Activated CD4-positive, alpha-beta T cell treated with anti-CD3 and anti-CD28 coated beads, Interleukin-2, amount 10 ng/mL, durations not matched to agents 7 days and 5 days (primary cell): ENCODE data around the gene SF3B6. TPM values are rescaled to one million over a fixed set of nuclear protein-coding genes. Genes with fewer than 3 reads are reported as not detected.

Experiments
- CTCF ChIA-PET: fragments of 350-600 bp; sonication (Branson Sonifier 250); formaldehyde crosslinking; loops from one replicate; lab custom pipeline; 2021; ENCODE audit warnings: antibody characterized with exemption; lab: Charles Lee
- POLR2A ChIA-PET: fragments of 350-600 bp; sonication (Branson Sonifier 250); formaldehyde crosslinking; loops from one replicate; lab custom pipeline; 2021; ENCODE audit warnings: antibody characterized with exemption; lab: Charles Lee
- DNase-seq: peaks from one replicate; pipeline ENCODE4 v3.0.0-alpha.2; 2020
- H3K27ac Mint-ChIP-seq: one replicate; pipeline ENCODE4 v1.8.0; 2021; ENCODE audit warnings: mild to moderate bottlenecking, moderate library complexity, mixed read lengths
- H3K27me3 Mint-ChIP-seq: one replicate; pipeline ENCODE4 v1.8.0; 2021; ENCODE audit warnings: mixed read lengths
- H3K36me3 Mint-ChIP-seq: one replicate; pipeline ENCODE4 v1.8.0; 2021; ENCODE audit warnings: low read depth, mixed read lengths
- H3K4me1 Mint-ChIP-seq: one replicate; pipeline ENCODE4 v1.8.0; 2021; ENCODE audit warnings: mixed read lengths
- H3K4me3 Mint-ChIP-seq: one replicate; pipeline ENCODE4 v1.8.0; 2021; ENCODE audit warnings: mild to moderate bottlenecking, moderate library complexity, mixed read lengths
- H3K9me3 Mint-ChIP-seq: one replicate; pipeline ENCODE4 v1.8.0; 2021; ENCODE audit warnings: mixed read lengths
- total RNA-seq, 2 experiments: library from RNA; stranded (reverse); gene quantifications; one replicate each; pipeline ENCODE4 v1.2.3, GENCODE V29; 2021

The SF3B6 gene
- total RNA-seq, 2 experiments from 2014 or later: 82.3 to 88.5 TPM

DNA sequence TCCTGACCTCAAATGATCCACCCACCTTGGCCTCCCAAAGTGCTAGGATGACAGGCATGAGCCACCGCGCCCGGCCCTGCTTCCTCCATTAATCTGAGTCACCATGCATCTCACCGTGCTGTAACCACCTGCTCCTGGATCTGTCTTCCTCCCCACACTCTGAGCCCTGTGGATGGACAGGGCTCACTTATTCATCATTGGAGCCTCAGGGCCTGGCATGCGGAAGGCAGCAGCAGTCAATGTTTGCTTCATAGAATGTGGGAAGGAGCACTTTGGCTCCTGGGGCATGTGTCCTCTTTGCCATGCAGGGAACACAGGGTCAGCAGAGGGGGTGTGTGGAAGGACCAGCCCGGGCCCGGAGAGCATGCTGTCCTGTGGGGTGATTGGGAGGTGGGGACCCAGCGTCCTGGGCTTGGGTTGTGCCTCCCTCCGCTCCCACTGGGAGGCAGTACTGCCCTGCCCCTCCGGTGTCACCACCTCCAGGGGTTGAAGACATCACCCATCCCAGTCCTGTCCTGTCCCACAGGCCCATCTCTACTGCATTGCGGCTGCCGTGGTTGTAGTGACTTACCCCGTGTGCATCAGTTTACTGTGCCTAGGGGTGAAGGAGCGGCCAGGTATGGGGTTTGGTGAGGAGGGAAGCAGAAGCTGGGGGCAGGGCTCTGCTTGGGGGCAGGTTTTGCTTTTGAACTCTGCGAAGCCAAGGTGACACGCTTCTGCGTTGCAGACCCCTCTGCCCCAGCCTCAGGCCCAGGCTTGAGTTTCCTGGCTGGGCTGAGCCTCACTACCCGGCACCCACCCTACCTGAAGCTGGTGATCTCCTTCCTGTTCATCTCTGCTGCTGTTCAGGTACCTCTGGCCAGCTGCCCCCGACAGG is 54.8 kb downstream of the SF3B6 start:
- no peaks in the 10 kb centered on the region for H3K9me3 Mint-ChIP-seq
- CTCF ChIA-PET: interaction anchor here (0.6 to 1.3 kb wide), 4 partner anchors 10 to 576 kb away, joined by 3 to 4 read pairs (median 4); partner anchors contain the start of gene ATAD2B
- DNase-seq: peak; percentile 21
- H3K4me1 Mint-ChIP-seq: no peaks in the 10 kb centered on the region
- POLR2A ChIA-PET: no interaction called here
- peak overlapping the region; percentile 9 for H3K27ac Mint-ChIP-seq
- H3K27me3 Mint-ChIP-seq: no peaks in the 10 kb centered on the region
- H3K36me3 Mint-ChIP-seq: peaks cover 2% of the 10 kb centered on the region
- no peak overlapping the region for H3K4me3 Mint-ChIP-seq

GRCh38 chr2:24020244-24020643 is 55.9 kb downstream of the SF3B6 start:
- no peaks in the 10 kb centered on the region for H3K36me3 Mint-ChIP-seq
- ChIA-PET POLR2A (no interaction called here), CTCF (interaction anchor here (1.4 kb wide), 1 partner anchor 9 kb away, joined by 3 read pairs; no protein-coding TSS in a partner anchor)
- no peaks in the 10 kb centered on the region for H3K27me3 Mint-ChIP-seq
- H3K9me3 Mint-ChIP-seq: no peaks in the 10 kb centered on the region
- H3K4me3 Mint-ChIP-seq: no peak overlapping the region
- peak overlapping the region; percentile 5 for H3K27ac Mint-ChIP-seq
- DNase-seq: no peak
- H3K4me1 Mint-ChIP-seq: no peaks in the 10 kb centered on the region

DNA sequence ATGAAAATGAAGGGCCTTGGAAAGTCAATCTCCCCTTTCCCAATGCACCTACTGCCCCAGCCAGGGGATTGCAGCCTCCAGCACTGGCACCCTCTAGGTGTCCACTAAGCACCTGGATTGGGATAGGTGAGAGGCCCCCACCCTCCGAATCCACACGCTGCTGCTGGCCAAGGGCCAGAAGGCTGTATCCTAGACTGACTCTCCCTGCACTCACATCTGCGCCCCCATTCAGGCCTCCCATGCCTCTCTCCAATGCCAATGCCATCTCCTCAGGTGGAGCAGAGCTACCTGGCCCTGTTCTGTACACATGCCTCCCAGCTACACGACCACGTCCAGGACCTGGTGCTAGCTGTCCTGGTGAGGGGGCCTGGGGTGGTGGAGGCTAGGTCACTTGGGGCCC is 56.4 kb downstream of the SF3B6 start:
- H3K27me3 Mint-ChIP-seq: no peaks in the 10 kb centered on the region
- H3K27ac Mint-ChIP-seq: no peak overlapping the region
- H3K4me3 Mint-ChIP-seq: no peak overlapping the region
- POLR2A ChIA-PET: no interaction called here
- H3K4me1 Mint-ChIP-seq: no peaks in the 10 kb centered on the region
- DNase-seq: no peak
- H3K36me3 Mint-ChIP-seq: no peaks in the 10 kb centered on the region
- no peaks in the 10 kb centered on the region for H3K9me3 Mint-ChIP-seq
- CTCF ChIA-PET: interaction anchor here (0.6 to 1.4 kb wide), 2 partner anchors 10 to 32 kb away, joined by 3 read pairs; no protein-coding TSS in a partner anchor

- POLR2A ChIA-PET: no interaction called here
- no peak overlapping the region for H3K4me3 Mint-ChIP-seq
- no peaks in the 10 kb centered on the region for H3K36me3 Mint-ChIP-seq
- no peaks in the 10 kb centered on the region for H3K27me3 Mint-ChIP-seq
- no peak overlapping the region for H3K27ac Mint-ChIP-seq
- no peaks in the 10 kb centered on the region for H3K9me3 Mint-ChIP-seq
- CTCF ChIA-PET: no interaction called here
- no peaks in the 10 kb centered on the region for H3K4me1 Mint-ChIP-seq
- no peak for DNase-seq
Observed at GRCh38 chr2:24018241-24018640, 57.9 kb downstream of the SF3B6 start.

DNA sequence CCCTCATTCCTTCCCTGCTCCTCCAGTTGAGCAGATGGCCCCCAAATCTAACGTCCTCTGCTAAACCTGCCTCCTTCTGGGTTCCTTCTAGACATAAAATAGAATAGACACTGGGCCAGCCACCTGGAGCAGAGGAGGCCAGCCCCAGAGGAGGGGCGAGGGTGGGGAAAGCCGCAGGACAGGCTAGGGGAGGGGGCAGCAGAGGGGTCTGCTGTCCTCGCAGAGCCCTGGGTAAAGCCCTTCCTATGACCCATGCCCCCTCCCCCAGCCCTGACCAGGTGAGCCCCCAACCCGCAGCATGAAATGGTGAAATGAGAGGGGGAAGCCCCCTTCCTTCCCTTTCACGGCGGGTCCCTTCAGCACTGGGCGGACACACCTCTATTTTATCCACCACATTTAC is 58.4 kb downstream of the SF3B6 start:
- Mint-ChIP-seq H3K4me3 (no peak overlapping the region), H3K9me3 (no peaks in the 10 kb centered on the region), H3K36me3 (no peaks in the 10 kb centered on the region), H3K27ac (no peak overlapping the region), H3K4me1 (no peaks in the 10 kb centered on the region), H3K27me3 (peaks cover 2% of the 10 kb centered on the region)
- POLR2A ChIA-PET: no interaction called here
- CTCF ChIA-PET: no interaction called here
- no peak for DNase-seq

Other genes with a start within 250 kb of the SF3B6 start
- 10 to 100 TPM; 24.7 to 25.6 TPM for gene ATAD2B, start 149.2 kb downstream of the SF3B6 start, total RNA-seq
- gene UBXN2A, start 135.9 kb downstream of the SF3B6 start, total RNA-seq: 10 to 100 TPM in 1 of 2 experiments, 1 to 10 TPM in 1; 9.6 to 11.9 TPM
- not detected for gene MFSD2B, start 66.2 kb downstream of the SF3B6 start, total RNA-seq
- 10 to 100 TPM; 16.3 to 21.8 TPM for gene WDCP, start 28.9 kb downstream of the SF3B6 start, total RNA-seq
- 1 to 10 TPM; 1.0 to 1.9 TPM for gene FKBP1B, start 26.6 kb downstream of the SF3B6 start, total RNA-seq
- gene TP53I3, start 8.5 kb upstream of the SF3B6 start, total RNA-seq: 1 to 10 TPM; 2.5 to 2.7 TPM
- not detected for gene PFN4, start 47.0 kb upstream of the SF3B6 start, total RNA-seq
- 1 to 10 TPM; 7.9 to 8.7 TPM for gene FAM228B, start 47.1 kb upstream of the SF3B6 start, total RNA-seq
- under 1 TPM in 1 of 2 experiments, not detected in 1; 0.23 TPM for gene FAM228A, start 98.7 kb upstream of the SF3B6 start, total RNA-seq